Measurements from ENCODE around the gene PHACTR3.

The PHACTR3 gene

DNA sequence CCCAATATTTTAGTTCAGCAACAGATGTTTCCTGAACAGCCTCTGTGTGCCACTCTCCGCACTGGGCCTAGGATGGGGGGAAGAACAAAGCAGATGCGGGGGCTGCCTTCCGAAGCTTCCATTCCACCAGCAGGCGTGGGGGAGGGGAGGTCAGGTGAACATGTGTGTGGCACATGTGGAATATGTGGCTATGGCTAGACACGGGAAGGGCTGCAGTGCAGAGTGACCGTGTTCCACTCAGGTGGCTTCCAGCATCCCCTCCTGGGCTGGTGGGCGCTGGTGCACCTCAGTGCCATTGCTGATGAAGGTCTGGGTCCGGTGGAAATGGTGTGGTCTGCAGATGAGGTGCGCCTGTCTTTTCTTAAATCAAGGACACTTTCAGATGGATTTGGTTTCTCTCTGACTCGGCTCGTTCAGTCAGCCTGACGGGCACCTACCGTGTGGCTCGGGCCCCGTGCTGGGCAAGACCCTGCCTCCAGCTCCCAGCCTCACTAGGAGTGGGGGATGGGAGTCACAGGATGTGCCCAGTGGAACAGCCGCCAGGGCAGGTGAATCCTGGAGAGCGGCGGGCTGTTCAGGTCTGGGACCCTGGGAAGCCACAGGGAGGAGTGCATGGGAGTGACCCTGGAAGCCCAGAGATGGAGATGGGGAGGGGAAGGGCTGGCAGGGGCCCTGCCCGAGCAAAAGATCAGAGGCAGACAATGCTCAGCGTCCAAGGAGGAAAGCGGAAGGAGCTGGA, 218.1 kb downstream of the PHACTR3 start:
- DNase-seq: no peak

- no peak for DNase-seq
Measured at GRCh38 chr20:59823030-59823423, 218.7 kb downstream of the PHACTR3 start.

DNA sequence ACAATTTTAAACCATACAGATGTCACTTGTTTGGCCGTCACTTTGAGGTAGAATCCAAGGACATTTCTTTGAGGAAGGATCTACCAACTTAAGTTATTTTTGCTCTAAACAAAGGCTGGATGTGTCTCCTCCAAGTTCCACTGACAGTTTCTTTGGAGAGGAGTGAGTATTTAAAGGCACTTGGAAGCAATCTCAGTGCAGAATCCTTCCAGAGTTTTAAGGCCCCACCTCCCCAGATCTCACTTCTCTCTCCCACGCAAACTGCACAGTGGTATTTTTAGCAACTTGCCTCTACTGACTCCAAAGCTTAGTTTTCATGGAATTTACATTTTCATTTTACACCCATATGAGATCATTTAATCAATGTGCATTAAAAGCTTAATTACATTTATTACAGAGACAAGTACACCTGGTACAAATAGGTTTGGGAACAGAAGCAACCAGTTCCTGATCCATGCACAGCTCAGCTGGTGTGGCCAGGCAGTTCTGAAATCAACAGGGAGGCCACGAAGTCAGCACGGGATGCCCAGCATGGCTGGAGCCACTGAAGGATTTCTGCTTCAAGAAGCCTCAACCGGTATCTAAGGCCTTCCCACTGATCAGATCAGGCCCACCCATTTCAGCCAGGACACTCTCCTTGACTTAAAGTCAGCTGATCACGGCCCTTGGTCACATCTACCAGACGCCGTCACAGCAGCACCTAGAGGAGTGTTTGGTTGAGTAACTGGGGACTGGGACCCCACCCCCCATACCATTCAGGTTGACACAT, 219.3 kb downstream of the PHACTR3 start:
- no peak for DNase-seq

DNA sequence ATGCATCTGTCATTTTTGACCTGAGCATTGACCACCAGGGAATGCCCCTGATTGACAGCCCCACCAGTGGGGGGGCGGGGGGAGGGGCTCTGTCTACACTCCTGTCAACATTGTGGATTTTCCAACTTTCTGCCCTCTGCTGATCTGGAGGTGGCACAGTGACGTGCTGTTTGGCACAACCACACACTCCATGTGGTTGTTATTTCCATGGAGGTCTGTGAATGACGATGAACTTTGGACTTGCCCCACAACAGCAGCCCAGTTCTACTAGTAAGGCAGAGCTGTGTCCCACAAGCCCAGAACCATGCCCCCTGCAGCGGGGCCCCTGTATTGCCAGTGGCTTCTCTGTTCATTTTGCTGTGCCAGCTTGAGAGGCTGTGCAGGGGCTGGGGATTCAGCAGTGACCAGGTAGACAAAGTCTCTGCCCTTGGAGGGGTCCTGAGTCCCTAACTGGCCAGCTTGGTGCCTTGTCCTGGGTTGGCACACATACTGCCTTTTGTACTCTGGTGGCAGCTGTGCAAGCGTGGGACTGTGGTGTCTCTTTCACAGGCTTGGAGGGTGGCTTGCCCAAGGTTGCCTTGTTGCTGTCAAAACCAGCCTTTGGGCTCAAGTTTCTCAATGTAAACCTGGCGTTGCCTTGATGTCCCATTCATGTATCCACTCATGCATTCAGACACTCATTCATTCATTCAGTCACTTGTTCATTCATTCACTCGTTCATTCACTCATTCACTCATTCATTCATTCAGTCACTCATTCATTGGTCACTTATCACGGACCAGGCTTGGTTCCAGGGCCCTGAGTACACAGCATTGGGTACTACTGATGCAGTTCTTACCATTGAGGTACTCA, 220.6 kb downstream of the PHACTR3 start:
- DNase-seq: no peak

- no peak for DNase-seq
Measured at GRCh38 chr20:59825563-59825920, 221.2 kb downstream of the PHACTR3 start.

DNA sequence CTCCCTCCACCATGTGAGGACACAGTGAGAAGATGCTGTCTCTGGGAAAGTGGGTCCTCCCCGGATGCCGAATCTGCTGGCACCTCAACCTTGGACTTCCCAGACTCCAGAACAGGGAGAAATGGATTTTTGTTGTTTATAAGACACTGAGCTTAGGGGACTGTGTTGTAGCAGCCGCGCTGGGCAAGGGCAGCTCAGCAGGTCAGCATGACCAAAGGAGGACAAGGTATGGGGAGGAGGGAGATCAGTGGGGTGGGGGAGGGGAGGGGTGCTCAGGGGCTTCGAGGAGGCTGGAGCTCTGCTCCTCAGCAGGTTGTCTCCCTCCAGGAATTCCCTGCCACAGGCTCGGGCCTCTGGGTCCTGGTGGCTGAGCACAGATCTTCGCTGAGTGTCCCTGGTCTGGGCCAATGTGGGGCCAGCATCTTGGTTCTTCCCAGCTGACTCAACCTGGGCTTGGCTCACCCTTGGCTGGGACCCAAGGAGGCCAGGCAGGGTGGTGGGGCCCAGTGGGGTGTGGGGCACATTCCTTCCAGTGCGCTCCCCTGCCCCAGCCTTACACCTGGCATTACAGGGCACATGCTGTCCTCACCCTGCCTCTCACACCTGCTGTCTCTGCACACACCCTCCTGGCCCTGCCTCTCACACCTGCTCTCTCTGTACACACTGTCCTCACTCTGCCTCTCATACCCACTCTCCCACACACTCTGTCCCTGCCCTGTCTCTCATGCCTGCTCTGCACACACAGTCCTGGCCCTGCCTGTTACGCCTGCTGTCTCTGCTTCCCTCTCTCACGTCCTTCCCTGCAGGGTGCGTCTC, 221.8 kb downstream of the PHACTR3 start:
- no peak for DNase-seq

GRCh38 chr20:59827138-59828056, 223.1 kb downstream of the PHACTR3 start:
- DNase-seq: no peak

DNA sequence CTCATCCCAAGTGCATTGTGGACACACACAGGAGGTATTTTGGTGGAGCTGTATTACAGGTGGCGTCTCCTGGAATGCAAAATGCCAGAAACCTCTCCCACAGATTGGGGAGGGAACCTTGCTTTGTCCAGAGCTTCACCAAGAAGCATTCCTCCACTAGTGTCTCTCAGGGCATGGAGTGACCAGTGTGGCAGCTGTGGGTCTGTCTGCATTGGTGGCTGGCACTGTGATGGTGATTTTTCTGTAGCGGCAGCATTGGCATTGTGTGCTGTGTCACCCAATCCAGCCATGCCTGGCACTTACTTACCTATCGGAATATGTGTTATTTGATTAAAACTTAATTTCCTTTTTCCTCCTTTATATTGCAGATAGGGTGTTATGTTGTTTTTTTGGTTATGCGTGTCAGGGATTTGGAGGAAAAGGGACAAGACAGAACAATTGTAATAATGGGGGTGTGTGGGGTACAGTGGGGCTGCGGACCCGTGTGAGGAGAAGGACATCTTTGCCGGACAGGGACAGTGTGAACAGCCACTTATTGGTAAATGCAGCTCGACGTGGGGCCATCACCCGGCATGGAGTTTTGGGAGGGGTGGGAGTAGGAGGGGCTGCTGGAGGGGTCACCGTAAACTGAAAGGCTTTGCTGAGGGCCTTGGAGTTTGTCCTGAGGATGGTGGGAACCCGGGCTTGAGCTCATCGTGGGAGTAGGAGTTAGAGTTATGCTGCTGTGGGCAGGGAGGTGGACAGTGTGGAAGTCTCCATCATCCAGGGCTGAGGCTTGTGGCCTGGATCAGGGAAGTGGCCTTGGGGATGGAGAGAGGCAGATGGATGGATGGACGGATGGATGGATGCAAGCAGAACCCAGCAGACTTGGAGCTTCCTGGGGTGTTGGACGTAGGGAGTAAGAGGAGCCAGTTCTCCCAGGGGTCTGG, 224.0 kb downstream of the PHACTR3 start:
- no peak for DNase-seq

- DNase-seq: no peak
Measured at GRCh38 chr20:59829054-59829785, 224.9 kb downstream of the PHACTR3 start.

- DNase-seq: no peak
Measured at GRCh38 chr20:59829786-59830664, 225.7 kb downstream of the PHACTR3 start.

DNA sequence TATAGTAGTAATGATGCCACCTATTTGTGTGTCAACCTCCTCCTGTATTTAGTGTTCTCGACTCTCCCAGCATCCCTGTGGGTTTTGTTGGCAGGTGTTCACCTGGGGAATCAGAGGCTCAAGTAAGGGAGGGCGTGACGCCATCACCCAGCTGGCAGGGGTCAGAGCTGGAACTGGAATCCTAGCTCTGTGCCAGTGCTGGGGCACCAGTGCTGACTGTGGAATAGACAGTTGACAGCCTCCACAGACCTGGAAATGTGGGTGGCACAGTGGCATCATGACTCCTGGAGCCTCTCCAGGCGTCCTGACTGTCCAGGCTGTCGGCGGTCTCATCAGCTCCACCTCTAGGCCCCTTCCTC, 226.3 kb downstream of the PHACTR3 start:
- no peak for DNase-seq

DNA sequence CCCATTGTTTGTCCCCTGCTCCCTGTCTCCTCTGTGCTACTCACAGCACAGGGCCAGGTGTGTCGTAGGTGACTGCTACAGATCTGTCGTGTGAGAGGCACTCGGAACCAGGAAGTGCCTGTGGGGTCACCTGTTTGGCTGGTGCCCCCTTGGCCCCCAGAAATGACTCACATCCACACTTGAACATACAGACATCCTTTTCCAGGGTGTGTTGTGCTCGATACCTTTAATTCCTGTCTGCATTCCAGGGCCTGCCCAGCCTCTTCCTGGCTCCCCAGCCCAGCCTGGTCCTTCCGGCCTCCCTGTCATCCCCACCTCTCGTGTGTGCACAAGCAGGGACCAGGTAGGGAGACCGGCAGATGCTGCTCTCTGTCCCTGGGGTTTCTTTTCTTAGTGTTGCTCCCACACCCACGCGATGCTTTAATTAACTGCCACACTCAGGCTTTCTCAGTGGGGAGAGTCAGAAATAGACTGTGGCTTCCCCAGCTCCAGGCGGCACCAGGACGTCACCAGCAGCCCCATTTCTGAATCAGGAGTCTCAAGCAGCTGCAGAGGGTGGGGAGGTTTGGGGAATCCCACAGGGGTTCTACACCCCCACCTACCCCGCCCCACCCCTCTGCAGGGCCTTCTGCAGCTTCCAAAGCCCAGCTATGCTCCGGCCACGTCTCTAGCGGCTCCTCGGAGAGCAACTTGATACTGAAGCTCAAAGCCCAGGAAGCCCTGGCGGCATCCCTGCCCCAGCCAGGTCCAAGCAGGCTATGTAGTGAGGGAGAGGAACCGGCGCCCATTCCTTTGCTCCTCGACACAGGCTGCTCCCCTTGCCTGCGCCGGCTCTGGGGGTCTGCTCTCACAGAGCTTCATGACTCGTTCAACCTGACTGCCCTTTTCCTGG, 226.9 kb downstream of the PHACTR3 start:
- no peak for DNase-seq

- no peak for DNase-seq
Measured at GRCh38 chr20:59831916-59832270, 227.6 kb downstream of the PHACTR3 start.

DNA sequence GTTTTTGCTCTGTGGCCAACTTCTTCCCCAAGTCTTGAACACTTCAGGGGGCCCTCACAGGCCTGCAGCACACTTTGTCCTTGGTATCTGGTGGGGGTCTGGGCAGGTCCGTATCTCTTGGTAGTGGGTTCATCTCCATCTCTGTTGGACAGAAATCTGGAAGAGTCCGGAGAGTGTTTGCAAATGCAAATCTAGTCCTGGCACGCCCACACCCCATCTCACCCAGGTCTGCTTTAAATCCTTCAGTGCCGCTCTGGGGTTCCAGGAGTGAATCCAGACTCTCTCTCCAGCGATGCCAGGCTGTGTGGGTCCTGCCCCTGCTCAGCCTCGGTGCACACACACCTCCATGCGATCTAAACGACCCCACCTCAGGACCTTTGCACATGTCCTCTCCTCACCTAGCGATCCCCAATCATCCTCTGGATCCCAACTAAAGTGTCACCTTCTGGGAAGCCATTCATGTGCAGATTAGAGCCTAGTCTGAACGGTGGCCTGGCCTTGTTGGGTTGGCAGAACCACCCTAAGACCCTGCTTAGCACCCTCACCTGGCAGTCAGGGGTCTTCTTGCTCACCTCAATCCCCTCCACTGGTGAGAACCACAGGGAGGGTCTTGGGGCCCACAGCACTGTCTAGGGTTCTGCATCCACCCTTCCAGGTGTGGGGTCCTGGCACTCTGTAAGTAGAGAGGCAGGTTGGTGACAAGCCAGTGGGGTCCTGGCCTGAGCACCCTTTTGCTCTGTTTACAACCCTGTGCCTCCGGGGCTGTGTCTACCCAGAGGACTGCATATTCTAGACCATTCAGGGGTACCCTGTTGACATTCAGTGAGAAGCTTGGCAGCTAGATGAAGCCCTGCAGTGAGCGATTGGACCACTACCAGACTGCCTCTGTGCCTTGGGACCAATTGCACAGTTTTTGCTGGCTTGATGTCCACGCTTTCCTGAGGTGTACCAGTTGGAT, 228.3 kb downstream of the PHACTR3 start:
- DNase-seq: no peak

GRCh38 chr20:59835057-59835447, 230.7 kb downstream of the PHACTR3 start:
- DNase-seq: no peak
